T-cell (primary cell): ENCODE measurements around the gene PBX2. TPM values are rescaled to one million over a fixed set of nuclear protein-coding genes. Genes with fewer than 3 reads are reported as not detected.
"Not testable (repeated sequence)": the region's sequence is repeated elsewhere in the genome, so short reads cannot be mapped to it uniquely, and the experiment has no call there.

Experiments
- ATAC-seq, 4 experiments: fragments of 200-7000 bp in 3 of 4; fragments of 150-1000 bp in 1 of 4; cut with Tn5 transposase; replicated peaks in 1 of 4; 1 replicate in 3 of 4; 2 replicates in 1 of 4; pipeline ENCODE4 v1.10.0; 2021; ENCODE audit warnings: moderate library complexity in 3 of 4, mild to moderate bottlenecking in 2 of 4, moderate number of reproducible peaks in 1 of 4
- CTCF ChIA-PET, 2 donors: fragments of 300-600 bp; sonication (Branson Sonifier 250); formaldehyde crosslinking; loops; one replicate each; lab custom pipeline; 2022; ENCODE audit warnings: antibody characterized with exemption in 2 of 2; lab: Charles Lee
- POLR2A ChIA-PET, 2 donors: fragments of 300-600 bp; sonication (Branson Sonifier 250); formaldehyde crosslinking; loops; one replicate each; lab custom pipeline; 2022; ENCODE audit warnings: antibody characterized with exemption in 2 of 2; lab: Charles Lee
- DNase-seq, 35 experiments: peaks; one replicate each; pipeline versions ENCODE4 v3.0.0 to v3.0.0-alpha.2; 2013 to 2023
- H3K27ac ChIP-seq: one replicate; pipeline ENCODE4 v1.5.1; 2013; ENCODE audit warnings: low read length
- H3K27me3 ChIP-seq, 2 experiments: replicated peaks in 1 of 2; 1 replicate in 1 of 2; 2 replicates in 1 of 2; pipeline versions ENCODE4 v1.6.1 to v1.7.0; 2013; ENCODE audit warnings: low read length in 1 of 2, mixed read lengths in 1 of 2; ENCODE audit not compliant: control insufficient read depth in 2 of 2, insufficient read depth in 2 of 2; ENCODE audit errors: extremely low read depth in 1 of 2
- H3K36me3 ChIP-seq, 2 donors: 1 replicate in 1 of 2; 2 replicates in 1 of 2; pipeline versions ENCODE4 v1.6.1 to v1.7.0; 2013; ENCODE audit warnings: low read length in 1 of 2; ENCODE audit not compliant: control insufficient read depth in 2 of 2, insufficient read depth in 1 of 2; ENCODE audit errors: extremely low read depth in 1 of 2
- H3K4me1 ChIP-seq, 2 experiments: 1 replicate in 1 of 2; 2 replicates in 1 of 2; pipeline versions ENCODE4 v1.6.1 to v1.7.0; 2013; ENCODE audit warnings: low read length in 2 of 2, mixed read lengths in 1 of 2; ENCODE audit not compliant: insufficient read depth in 2 of 2, control insufficient read depth in 1 of 2; ENCODE audit errors: extremely low read depth in 1 of 2
- H3K4me3 ChIP-seq, 2 donors: 1 replicate in 1 of 2; 2 replicates in 1 of 2; pipeline versions ENCODE4 v1.5.1 to v1.7.0; 2013; ENCODE audit warnings: mild to moderate bottlenecking in 2 of 2, low read length in 1 of 2, moderate library complexity in 1 of 2; ENCODE audit not compliant: control insufficient read depth in 1 of 2; ENCODE audit errors: extremely low read depth in 1 of 2
- H3K9me3 ChIP-seq: 2 replicates; pipeline ENCODE4 v1.7.0; 2013
- H3K27ac Mint-ChIP-seq, 2 donors: one replicate each; pipeline ENCODE4 v1.8.0; 2020 to 2021; ENCODE audit warnings: mild to moderate bottlenecking in 2 of 2, mixed read lengths in 2 of 2
- H3K27me3 Mint-ChIP-seq, 2 donors: one replicate each; pipeline ENCODE4 v1.8.0; 2021 to 2022; ENCODE audit warnings: mixed read lengths in 2 of 2
- H3K36me3 Mint-ChIP-seq: one replicate; pipeline ENCODE4 v1.8.0; 2021; ENCODE audit warnings: mixed read lengths
- H3K4me1 Mint-ChIP-seq, 3 donors: one replicate each; pipeline ENCODE4 v1.8.0; 2020 to 2022; ENCODE audit warnings: mixed read lengths in 3 of 3, mild to moderate bottlenecking in 1 of 3
- H3K4me3 Mint-ChIP-seq, 3 donors: one replicate each; pipeline ENCODE4 v1.8.0; 2020 to 2022; ENCODE audit warnings: mild to moderate bottlenecking in 3 of 3, mixed read lengths in 3 of 3, moderate library complexity in 3 of 3
- H3K9me3 Mint-ChIP-seq, 3 donors: one replicate each; pipeline ENCODE4 v1.8.0; 2020 to 2022; ENCODE audit warnings: mixed read lengths in 3 of 3
- WGBS: methylation state at CpG from one replicate; pipeline ENCODE4 v1.1.5; 2013; ENCODE audit warnings: missing lambda C conversion rate; ENCODE audit not compliant: insufficient coverage; 5-methylcytosine and 5-hydroxymethylcytosine counted together
- total RNA-seq, 35 experiments: library from RNA in 6 of 35; stranded (reverse) in 6 of 35; fragments of 120-200 nt in 1 of 35; gene quantifications; one replicate each; pipeline versions ENCODE4 v1.2.1 to v1.2.4 and lab custom pipeline; 2013 to 2026

PBX2 gene
- total RNA-seq, 5 donors from 2014 or later (not counting 1 experiment from before 2014, with no cell fraction given) = 124 to 171 (median 148) TPM

DNA sequence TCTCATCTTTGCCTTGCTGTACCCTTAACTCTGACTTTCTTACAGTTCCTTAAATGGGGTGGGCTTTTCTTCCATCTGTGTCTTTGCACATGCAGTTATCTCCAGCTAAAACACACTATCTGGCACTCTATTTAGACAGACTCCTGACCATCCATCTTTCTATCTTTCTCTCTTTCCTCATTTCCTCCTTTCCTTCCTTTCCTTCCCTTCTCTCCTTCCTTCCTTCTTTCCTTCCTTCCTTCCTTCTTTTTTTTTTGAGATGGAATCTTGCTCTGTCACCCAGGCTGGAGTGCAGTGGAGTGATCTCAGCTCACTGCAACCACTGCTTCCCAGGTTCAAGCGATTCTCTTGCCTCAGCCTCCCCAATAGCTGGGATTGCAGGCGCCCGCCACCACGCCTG lies 25.6 kb upstream of the PBX2 start:
- Mint-ChIP-seq H3K36me3 (no peaks in the 10 kb centered on the region), H3K27ac (no peak overlapping the region), H3K27me3 (peaks cover 3 to 5% of the 10 kb centered on the region in 2 donors), H3K4me1 (no peaks in the 10 kb centered on the region), H3K4me3 (no peak overlapping the region), H3K9me3 (no peaks in the 10 kb centered on the region)
- CTCF ChIA-PET = no interaction called here
- H3K27ac ChIP-seq = no peak overlapping the region
- POLR2A ChIA-PET = no interaction called here
- H3K36me3 ChIP-seq = no peaks in the 10 kb centered on the region
- WGBS = no CpG with 5 or more reads among the region's 4 CpGs
- no peaks in the 10 kb centered on the region for H3K9me3 ChIP-seq
- peaks cover 0 to 14% of the 10 kb centered on the region in 2 experiments for H3K27me3 ChIP-seq
- no peak for ATAC-seq
- H3K4me3 ChIP-seq = no peak overlapping the region
- no peaks in the 10 kb centered on the region for H3K4me1 ChIP-seq
- DNase-seq = no peak

DNA sequence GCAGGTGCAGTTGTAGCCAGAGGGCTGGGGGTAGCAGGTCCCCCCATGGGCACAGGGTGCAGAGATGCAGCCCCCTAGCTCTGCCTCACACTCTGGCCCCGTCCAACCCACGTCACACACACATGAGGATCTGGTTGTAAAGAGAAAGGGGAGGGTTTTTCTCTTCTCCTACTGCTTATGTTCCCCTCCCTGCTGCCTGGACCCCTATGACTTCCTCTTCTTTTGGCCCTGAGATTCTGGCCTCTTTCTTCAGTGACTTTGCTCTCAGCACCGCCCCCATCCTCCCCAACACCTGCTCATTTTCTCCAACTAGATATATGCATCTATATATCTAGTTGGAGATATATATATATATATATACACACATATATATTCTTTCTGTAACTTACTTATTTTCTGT lies 24.1 kb upstream of the PBX2 start:
- ChIA-PET POLR2A (no interaction called here), CTCF (interaction anchor here in 1 of 2 donors (0.7 kb wide), 1 partner anchor 566 kb away, joined by 3 read pairs; no protein-coding TSS in a partner anchor)
- no peaks in the 10 kb centered on the region for H3K4me1 Mint-ChIP-seq
- peaks cover 0 to 5% of the 10 kb centered on the region in 2 donors for H3K27me3 Mint-ChIP-seq
- Histone ChIP-seq H3K4me1 (no peaks in the 10 kb centered on the region), H3K27ac (no peak overlapping the region), H3K4me3 (no peak overlapping the region), H3K9me3 (no peaks in the 10 kb centered on the region), H3K36me3 (no peaks in the 10 kb centered on the region), H3K27me3 (peaks cover 0 to 6% of the 10 kb centered on the region in 2 experiments)
- no peak overlapping the region for H3K27ac Mint-ChIP-seq
- no peak for DNase-seq
- ATAC-seq = no peak
- H3K36me3 Mint-ChIP-seq = no peaks in the 10 kb centered on the region
- WGBS = no CpG with 5 or more reads among the region's 3 CpGs
- no peaks in the 10 kb centered on the region for H3K9me3 Mint-ChIP-seq
- no peak overlapping the region for H3K4me3 Mint-ChIP-seq

DNA sequence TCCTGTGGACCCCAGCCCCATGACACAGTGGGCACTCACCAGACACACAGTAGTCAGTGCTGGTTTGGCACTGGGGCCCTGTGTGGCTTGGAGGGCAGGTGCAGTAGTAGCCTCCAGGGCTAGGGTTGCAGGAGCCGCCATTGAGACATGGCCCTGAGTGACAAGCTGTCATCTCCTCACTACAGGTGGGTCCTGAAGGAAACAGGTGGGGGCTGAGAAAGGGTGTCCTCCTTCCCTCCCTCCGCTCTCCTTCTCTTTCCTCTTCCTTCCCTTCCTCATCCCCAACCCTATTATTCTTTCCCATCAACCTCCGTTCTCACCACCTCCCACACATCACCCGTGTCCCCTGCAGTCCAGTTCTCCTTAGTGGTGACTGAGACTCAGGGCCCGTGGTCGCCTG lies 23.6 kb upstream of the PBX2 start:
- H3K36me3 Mint-ChIP-seq = no peaks in the 10 kb centered on the region
- WGBS = 100% methylated on average over 2 of the region's 6 CpGs
- POLR2A ChIA-PET = no interaction called here
- Histone ChIP-seq H3K4me3 (no peak overlapping the region), H3K9me3 (no peaks in the 10 kb centered on the region), H3K27ac (no peak overlapping the region), H3K27me3 (peaks cover 0 to 6% of the 10 kb centered on the region in 2 experiments), H3K4me1 (no peaks in the 10 kb centered on the region), H3K36me3 (no peaks in the 10 kb centered on the region)
- ATAC-seq (no peak), DNase-seq (no peak)
- no peak overlapping the region for H3K4me3 Mint-ChIP-seq
- peaks cover 0 to 5% of the 10 kb centered on the region in 2 donors for H3K27me3 Mint-ChIP-seq
- CTCF ChIA-PET = no interaction called here
- H3K4me1 Mint-ChIP-seq = no peaks in the 10 kb centered on the region
- no peaks in the 10 kb centered on the region for H3K9me3 Mint-ChIP-seq
- no peak overlapping the region for H3K27ac Mint-ChIP-seq

DNA sequence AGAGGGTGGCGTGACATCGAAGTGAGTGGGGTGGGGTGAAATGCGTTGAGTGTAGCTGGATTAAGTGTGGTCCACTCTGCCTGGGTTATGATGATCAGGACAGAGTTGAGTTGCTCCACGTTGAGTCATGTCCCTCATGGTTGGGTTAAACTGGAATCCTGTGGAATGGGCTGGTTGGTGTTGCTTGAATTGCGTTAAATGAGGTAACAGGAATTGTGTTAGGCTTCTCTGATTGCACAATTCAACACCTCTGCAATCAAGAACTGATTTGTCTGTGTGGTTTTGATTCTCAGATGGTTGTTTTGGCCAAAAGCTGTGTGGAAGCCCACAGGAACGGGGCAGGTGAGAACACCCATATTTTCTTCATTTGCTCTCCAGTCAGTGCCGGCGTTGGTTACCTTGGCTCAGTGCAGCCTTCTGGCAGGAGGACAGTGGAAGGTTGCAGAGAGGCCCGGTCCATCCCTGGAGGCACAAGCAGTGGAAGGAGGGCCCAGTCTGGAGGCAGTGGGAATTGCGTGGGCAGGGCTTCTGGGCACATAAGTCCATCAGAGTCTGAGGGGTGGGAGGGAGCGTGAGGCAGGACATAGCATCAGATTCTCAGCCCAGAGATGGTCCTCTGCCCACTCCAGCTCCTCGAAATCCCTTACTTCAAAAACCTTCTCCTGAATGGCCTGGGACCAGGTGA lies 22.2 kb upstream of the PBX2 start:
- ChIA-PET POLR2A (interaction anchor here in 1 of 2 donors (0.5 kb wide), 1 partner anchor 33 kb away, joined by 4 read pairs; no protein-coding TSS in a partner anchor), CTCF (no interaction called here)
- H3K27me3 ChIP-seq = no peaks in the 10 kb centered on the region
- DNase-seq (no peak), ATAC-seq (no peak)
- Mint-ChIP-seq H3K4me1 (no peaks in the 10 kb centered on the region), H3K4me3 (no peak overlapping the region), H3K9me3 (no peaks in the 10 kb centered on the region), H3K27me3 (no peaks in the 10 kb centered on the region), H3K36me3 (no peaks in the 10 kb centered on the region), H3K27ac (peak overlapping the region in 1 of 2 donors; percentile 11)
- no peaks in the 10 kb centered on the region for H3K4me1 ChIP-seq
- 79% methylated on average over 10 of the region's 12 CpGs for WGBS
- H3K27ac ChIP-seq = no peak overlapping the region
- H3K9me3 ChIP-seq = no peaks in the 10 kb centered on the region
- H3K4me3 ChIP-seq = no peak overlapping the region
- no peaks in the 10 kb centered on the region for H3K36me3 ChIP-seq

DNA sequence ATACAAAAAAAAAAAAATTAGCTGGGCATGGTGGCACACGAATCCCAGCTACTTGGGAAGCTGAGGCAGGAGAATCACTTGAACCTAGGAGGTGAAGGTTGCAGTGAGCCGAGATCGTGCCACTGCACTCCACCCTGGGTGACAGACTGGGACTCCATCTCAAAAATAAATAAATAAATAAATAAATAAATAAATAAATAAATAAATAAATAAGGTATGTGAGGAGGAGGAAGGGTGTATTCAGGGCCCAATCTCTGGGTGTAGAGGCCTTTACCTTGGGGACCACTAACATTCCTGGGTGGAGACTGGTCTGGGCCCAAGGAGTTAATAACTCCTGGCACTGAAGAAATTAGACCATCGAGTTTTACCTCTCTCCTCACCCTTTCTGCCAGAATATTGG lies 21.4 kb upstream of the PBX2 start:
- ATAC-seq, H3K36me3 ChIP-seq, H3K4me1 ChIP-seq, POLR2A ChIA-PET, H3K27me3 Mint-ChIP-seq, H3K4me3 Mint-ChIP-seq, H3K4me1 Mint-ChIP-seq, H3K4me3 ChIP-seq, DNase-seq, CTCF ChIA-PET, H3K9me3 Mint-ChIP-seq, H3K27ac ChIP-seq, H3K9me3 ChIP-seq, H3K36me3 Mint-ChIP-seq, H3K27ac Mint-ChIP-seq, H3K27me3 ChIP-seq: not testable (repeated sequence)
- WGBS = no CpG with 5 or more reads among the region's 4 CpGs

DNA sequence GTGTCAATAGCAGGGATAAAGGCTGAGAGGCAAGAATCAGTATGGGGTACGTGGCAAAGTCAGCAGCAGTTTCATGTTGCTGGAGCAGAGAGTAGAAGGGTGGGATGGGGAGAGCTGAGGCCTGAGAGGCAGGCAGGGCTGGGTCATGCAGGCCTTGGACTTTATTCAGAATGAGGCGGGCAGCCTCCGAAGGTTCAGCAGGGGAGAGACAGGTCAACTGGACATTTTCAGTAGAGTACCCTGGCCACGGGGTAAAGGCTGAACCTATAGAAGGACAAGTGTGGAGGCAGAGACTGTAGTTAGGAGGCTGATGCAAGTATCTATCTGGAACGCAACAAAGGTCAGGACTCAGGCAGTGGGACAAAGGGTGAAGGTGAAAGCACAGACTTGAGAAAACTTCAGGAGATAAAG lies 20.2 kb upstream of the PBX2 start:
- ATAC-seq = no peak
- no peak for DNase-seq
- Mint-ChIP-seq H3K9me3 (no peaks in the 10 kb centered on the region), H3K36me3 (no peaks in the 10 kb centered on the region), H3K4me1 (no peaks in the 10 kb centered on the region), H3K27ac (no peak overlapping the region), H3K27me3 (no peaks in the 10 kb centered on the region), H3K4me3 (no peak overlapping the region)
- 81% methylated on average over 5 of the region's 5 CpGs for WGBS
- H3K27me3 ChIP-seq = no peaks in the 10 kb centered on the region
- no peaks in the 10 kb centered on the region for H3K36me3 ChIP-seq
- no peaks in the 10 kb centered on the region for H3K9me3 ChIP-seq
- ChIA-PET CTCF (no interaction called here), POLR2A (no interaction called here)
- no peak overlapping the region for H3K4me3 ChIP-seq
- H3K27ac ChIP-seq = no peak overlapping the region
- H3K4me1 ChIP-seq = no peaks in the 10 kb centered on the region
